Spleen (tissue), 7 donors: ENCODE results near the gene CAND2.

ENCODE experiments used
- POLR2A ChIP-seq, 3 donors: fragments of 450-650 bp; IDR thresholded peaks; one replicate each; pipeline ENCODE4 v1.5.1; 2017; ENCODE audit warnings: antibody characterized with exemption in 3 of 3, mild to moderate bottlenecking in 1 of 3
- POLR2AphosphoS5 ChIP-seq, 3 donors: sonication (generic); formaldehyde crosslinking; IDR thresholded peaks; one replicate each; pipeline ENCODE4 v1.5.1; 2017; ENCODE audit warnings: antibody characterized with exemption in 3 of 3
- TF ChIP-seq, protein P1 (sequence below), 11 experiments: fragments of 200-600 bp in 7 of 11; fragments of 450-650 bp in 4 of 11; sonication (generic) in 4 of 11; IDR thresholded peaks in 8 of 11; conservative IDR thresholded peaks in 3 of 11; 1 replicate in 7 of 11; 2 replicates in 4 of 11; pipeline versions ENCODE4 v1.4.0 to v1.8.0; 2016 to 2021; ENCODE audit warnings: antibody characterized with exemption in 11 of 11, inconsistent platforms in 4 of 11, mild to moderate bottlenecking in 1 of 11
- donor health status: DM: no; HTN: no; CAD: no; lungs with moderate emphysema.
- donor health status: DM: no; HTN: no; CAD: no.
- donor health status: DM: no; HTN: no; CAD: no.

DNA sequence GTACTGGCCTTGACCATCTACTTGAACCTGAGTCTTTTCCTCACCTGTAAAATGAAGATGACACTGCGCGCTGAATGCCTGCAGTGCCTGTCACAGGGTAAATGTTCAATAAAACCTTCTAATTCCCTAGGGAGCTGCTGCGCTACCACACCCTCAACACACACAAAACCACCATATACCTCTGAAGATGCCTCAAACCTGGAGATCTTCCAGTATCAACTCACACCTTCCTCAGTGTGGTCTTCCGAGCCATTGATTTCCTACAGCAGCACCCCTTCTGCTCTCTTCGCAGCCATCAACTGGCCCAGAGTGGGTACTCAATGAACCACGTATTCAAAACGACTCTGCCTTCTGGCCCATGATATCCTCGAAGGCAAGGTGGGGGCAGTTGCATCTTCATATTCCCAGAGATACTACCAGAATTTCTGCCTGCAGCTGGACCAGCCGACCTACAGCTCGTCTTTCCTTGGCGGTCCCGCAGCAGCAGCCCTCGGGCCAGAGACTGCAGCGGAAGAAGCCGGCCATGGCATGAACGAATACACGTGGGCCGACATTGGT is 44.2 kb downstream of the CAND2 start:
- TF ChIP-seq, protein P1, sequence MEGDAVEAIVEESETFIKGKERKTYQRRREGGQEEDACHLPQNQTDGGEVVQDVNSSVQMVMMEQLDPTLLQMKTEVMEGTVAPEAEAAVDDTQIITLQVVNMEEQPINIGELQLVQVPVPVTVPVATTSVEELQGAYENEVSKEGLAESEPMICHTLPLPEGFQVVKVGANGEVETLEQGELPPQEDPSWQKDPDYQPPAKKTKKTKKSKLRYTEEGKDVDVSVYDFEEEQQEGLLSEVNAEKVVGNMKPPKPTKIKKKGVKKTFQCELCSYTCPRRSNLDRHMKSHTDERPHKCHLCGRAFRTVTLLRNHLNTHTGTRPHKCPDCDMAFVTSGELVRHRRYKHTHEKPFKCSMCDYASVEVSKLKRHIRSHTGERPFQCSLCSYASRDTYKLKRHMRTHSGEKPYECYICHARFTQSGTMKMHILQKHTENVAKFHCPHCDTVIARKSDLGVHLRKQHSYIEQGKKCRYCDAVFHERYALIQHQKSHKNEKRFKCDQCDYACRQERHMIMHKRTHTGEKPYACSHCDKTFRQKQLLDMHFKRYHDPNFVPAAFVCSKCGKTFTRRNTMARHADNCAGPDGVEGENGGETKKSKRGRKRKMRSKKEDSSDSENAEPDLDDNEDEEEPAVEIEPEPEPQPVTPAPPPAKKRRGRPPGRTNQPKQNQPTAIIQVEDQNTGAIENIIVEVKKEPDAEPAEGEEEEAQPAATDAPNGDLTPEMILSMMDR (IDR thresholded peaks at IDR 0.05 in 8 of 11, conservative IDR thresholded peaks at IDR 0.05 in 3 of 11), result no peak
- no peak for TF ChIP-seq POLR2A (IDR thresholded peaks at IDR 0.05)
- TF ChIP-seq POLR2AphosphoS5 (IDR thresholded peaks at IDR 0.05), result no peak
